LoVo (cell line): ENCODE measurements around the gene SMARCD1.

Source experiments
- DNase-seq: peaks from one replicate; pipeline ENCODE4 v3.0.0-alpha.2; 2016; ENCODE audit warnings: low spot score

The SMARCD1 gene

DNA sequence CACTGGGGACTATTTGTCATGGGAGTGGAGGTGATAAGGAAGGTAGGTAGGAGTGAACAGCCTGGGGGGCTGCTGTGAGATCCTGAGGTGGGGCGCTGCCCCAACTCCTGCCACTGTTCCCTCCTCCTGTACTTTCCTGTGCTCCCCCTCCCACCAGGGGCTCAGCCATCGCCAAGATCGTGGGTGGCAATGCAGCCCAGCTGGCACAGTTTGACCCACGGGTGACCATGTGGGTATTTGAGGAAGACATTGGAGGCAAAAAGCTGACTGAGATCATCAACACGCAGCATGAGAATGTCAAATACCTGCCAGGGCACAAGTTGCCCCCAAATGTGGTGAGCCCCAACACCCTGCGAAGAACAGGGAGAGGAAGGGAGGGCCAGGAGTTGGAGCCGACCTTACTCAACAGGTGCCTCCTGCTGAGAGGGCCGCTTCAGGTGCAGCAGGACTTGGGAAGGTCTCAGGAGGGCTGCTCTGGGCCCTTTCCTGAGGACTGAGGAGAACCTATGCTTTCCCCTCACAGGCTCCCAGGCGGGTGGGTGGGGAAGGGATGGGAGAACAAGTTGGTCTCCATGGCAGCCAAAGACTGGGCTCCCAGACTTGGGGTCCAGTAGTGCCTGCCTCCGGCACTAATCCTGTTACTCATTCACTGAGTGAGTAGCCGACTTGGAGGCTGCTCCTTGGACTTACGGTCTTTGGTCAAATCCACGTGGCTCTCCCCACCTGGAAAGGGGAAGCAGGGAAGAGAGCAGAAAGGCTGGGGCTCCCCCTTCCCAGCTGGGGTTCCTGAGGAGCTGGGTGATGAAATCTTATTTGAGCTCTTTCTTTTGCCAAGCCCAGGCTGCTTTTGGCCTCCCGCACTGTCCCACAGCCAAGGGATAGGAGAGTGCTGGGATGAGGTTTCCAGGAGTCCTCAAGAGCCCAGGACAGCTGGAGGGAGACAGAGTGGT is 19.6 kb downstream of the SMARCD1 start:
- DNase-seq: no peak

DNA sequence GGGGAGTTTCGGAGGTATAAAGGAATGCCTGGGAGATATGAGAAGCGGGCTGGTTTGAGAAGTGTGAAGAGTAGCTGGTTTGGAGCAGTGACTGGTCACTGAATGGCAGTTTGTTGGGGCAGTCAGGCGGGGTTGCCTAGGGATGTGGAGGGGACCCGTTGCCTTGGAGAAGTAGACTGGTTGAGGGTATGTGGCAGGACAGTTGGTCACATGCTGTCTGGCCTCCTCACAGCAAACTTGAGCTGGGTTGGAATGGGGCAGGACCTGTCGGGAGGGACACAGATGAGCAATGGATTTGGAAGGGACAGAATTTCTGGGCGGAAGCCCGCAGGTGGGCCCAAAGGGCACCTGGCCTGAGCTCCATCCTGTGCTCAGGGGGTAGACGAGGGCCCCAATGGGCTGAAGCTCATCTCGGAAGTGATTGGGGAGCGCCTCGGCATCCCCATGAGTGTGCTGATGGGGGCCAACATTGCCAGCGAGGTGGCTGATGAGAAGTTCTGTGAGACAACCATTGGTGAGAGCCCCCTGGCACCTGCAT is 20.8 kb downstream of the SMARCD1 start:
- no peak for DNase-seq

DNA sequence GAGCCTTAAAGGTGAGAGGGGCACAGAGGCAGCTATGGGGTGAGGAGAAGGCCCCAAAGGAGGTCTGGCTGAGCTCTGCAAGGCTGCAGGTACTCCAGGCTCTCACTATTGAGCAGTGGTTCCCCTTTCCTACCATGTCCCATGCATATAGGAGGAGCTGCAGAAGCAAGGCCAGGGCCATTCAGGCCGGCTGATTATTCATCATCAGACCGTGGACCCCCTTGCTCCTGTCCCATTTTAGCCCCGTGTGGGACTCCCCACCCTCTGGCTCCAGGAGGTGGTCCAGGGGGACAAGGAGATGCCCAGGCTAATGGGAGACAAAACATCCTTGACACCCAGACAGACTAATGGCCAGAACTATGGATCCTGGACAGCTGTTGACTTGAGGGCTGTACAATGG is 21.8 kb downstream of the SMARCD1 start:
- DNase-seq: no peak

DNA sequence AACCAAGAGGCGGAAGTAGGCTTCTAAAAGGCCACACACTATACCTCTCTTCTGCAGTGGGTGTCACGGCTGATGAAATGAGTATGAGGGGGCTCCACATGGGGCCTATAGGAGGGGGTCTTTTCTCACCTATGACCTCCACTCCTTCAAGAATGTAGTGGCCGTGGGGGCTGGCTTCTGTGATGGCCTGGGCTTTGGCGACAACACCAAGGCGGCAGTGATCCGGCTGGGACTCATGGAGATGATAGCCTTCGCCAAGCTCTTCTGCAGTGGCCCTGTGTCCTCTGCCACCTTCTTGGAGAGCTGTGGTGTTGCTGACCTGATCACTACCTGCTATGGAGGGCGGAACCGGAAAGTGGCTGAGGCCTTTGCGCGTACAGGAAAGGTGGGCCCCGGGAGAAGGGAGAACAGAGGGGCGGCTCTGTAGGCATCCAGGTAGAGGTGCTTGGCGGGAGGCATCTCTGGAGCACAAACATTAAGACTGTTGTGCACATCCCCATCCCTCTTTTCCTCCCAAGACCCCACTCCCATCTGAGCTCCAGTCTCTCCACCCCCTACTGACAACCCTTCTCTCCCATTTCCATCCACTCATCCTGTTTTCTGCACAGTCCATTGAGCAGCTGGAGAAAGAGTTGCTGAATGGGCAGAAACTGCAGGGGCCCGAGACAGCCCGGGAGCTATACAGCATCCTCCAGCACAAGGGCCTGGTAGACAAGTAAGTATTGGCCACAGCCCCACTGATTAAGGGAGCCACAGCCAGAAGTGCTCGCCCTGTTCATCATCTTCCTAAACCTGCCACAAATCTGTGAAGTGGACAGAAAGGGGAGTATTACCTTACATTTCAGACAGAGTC is 22.5 kb downstream of the SMARCD1 start:
- DNase-seq: no peak

DNA sequence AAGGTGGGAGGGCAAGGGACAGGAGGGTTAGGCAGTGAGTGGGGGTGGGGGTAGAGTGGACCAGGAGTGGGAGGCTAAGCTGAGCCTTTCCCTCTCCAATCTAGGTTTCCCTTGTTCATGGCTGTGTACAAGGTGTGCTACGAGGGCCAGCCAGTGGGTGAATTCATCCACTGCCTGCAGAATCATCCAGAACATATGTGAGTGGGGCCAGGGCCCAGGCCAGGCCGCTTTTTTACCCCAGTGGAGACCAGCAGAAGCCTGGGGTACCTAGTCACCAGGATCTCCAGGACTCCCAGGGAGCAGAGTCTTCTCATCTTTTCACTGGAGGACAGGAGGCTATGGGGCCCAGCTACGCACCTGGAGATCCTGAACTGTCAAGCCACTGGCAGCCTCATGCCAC is 24.2 kb downstream of the SMARCD1 start:
- DNase-seq: no peak

DNA sequence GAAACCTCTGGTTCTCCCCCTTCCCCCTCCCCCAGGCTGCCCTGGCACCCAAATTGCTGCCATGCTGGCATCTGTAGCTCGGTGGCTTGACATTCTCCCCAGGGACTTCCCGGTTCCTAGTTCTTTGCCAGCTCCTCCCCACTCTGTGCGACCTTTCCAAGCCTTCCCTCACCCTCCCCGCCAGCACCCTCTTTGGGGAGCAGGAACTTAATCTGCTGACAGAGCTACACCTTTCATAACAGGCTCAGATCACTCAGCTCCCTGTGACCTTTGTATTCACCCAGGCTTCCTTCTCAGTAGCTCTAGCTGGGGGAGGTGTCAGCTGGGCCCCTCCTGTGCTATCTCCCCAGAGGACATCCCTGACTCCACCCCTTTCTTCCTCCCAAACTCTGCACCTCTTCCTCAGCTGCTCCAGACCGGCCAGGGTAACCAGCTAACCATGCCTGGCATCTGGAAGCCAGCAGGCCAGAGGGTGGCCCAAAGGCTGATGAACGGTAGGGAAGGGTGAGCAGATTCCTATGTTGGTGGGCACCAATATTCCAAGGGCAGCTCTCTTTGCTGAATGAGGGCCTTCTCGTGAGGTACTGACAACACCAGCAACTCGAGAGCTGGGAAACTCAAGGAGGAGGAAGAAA is 25.1 kb downstream of the SMARCD1 start:
- peak; percentile 32 for DNase-seq

DNA sequence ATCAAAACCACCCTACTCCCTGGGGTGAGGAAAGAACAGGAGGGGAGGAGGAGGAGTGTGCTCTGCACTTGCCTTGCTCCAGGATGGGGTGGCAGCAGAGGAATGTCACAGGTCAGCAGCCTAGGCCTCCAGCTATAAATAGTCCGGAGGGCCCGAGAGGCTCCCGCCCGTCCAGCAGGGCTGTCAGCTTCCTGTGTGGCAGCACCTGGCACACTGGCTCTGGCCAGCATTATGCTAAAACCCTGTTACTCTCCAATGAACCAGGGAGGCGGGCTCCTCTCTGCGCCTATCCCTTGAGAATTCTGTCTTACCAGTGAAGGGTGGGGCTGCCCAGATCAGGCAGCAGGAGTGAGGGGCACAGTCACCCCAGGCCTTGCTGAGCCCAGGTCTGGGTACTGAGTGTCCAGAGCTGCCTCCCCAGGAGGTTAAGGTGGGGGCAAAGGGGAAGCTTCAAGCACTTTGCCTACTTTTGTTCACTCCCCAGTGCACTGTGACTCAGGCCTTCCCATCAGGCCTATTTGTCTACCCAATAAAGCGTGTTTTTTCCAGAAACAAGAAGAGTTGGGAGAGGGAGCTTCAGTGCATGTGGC is 25.7 kb downstream of the SMARCD1 start:
- DNase-seq: peak; percentile 45

DNA sequence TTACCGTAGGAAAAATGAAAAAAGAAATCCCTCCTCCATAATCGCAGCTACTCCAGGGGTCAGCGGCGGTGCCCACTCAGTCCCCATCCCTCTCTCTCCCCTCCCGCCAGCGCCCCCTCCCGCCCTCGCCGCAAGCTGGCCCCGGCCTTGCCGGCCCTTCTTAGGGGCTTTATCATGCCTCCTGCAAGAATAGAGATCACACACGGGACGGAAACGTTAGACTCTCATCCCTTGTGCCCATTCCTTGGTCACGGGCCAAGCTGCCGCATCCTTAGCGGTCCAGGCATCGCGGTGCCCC is 26.2 kb downstream of the SMARCD1 start:
- DNase-seq: no peak

DNA sequence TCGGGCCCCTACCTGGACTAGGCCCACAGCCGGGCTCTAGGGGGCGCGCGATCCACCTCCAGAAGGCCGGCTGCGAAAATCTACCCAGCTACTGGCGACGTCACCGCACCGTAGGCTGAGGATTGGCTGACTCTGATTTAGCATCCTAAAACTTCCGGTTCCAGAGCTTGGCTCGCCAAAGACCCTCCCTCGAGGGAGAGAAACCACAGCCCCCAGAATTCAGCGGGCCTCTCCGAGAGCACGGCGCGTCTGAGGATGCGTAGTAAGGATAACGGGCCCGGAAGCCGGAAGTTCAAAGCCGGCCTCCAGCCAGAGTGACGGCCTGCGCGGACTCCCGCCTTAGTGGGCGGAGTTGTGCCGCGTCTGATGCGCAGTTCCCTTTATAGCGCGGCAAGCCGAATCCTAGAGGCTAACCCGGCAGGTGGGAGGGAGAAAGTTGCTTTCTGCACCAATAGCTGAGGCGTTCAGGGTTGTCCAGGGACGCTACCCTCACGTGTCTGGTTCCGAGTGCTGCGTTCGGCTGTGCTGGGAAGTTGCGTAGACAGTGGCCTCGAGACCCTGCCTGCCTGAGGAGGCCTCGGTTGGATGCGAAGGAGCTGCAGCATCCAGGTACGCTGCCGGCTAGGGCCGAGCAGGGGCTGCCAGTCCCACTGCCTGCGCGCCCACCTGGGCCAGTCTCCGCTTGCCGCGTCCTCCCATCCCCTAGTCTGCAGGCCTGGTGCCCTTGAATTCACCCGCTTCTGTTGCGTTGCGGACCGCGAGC is 26.7 kb downstream of the SMARCD1 start, which contains the start of gene COX14:
TSS of gene COX14 (plus strand) at position 544 of the 763 bp plus-strand sequence. CDS start 7,808 bp downstream, outside the sequence.
- peak; percentile 100 for DNase-seq

DNA sequence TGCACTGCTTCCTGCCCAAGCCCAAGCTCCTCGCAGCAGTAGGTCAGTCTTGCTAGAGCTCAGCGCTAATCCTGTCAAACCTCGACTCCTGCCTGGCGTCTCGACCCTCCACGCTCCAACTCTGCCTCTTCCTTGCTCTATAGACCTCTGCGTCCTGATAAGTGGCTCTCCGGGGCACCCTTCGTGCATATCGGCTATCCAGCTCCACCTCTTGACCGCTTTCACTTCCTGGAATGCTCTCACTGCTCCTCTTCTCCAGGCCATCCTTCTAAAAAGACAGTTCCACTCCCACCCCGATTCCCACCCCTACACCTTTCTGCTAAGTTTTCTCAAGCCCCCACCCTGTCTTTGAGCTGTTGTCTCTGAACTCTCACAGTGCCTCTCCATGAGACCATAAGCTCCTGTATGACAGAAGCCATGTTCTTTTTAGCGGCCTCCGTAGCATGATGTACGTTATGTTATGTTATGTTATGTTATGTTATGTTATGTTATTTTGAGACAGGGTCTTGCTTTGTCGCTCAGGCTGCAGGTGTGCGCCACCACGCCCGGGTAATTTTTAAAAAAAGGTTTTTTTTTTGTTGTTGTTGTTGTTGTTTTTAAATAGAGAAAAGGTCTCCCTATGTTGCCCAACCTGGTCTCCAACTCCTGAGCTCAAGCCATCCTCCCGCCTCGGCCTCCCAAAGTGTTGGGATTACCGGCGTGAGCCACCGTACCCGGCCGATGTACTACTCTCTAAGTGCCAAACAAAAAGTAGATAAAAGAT is 27.5 kb downstream of the SMARCD1 start:
- peak; percentile 55 for DNase-seq

DNA sequence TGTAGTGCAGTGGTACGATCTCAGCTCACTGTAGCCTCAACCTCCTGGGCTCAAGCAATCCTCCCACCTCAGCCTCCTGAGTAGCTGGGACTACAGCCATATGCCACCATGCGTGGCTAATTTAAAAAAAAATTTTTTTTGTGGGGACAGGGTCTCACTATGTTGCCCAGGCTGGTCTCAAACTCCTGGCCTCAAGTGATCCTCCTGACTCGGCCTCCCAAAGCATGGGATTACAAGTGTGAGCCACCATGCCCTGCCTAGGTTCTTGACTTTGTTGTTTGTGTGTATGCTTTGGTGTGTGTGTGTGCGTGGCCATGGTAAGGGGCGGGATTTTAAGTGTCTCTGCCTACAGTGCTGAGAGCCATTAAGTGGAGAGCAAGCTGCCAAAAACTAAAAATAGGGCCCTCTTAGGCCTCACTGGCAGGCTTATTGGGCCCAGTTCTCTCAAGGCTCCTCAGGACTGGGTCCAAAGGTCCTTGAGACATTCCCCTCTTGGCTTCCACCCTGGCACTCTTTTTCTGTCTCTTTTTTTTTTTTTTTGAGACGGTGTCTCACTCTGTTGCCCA is 32.0 kb downstream of the SMARCD1 start:
- no peak for DNase-seq

DNA sequence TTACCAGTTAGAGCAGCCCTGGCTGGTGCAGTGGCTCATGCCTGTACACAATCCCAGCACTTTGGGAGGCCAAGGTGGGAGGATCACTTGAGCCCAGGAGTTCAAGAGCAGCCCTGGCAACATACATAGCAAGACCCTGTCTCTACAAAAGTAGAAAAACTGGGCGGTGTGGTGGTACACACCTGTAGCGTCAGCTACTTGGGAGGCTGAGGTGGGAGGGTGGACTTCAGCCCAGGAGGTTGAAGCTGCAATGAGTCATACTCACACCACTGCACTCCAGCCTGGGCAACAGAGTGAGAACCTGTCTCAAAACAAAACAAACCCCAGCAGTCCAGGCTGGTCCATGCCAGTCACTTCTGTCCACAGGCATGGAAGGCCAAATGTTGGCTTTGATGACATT is 34.2 kb downstream of the SMARCD1 start:
- DNase-seq: no peak

DNA sequence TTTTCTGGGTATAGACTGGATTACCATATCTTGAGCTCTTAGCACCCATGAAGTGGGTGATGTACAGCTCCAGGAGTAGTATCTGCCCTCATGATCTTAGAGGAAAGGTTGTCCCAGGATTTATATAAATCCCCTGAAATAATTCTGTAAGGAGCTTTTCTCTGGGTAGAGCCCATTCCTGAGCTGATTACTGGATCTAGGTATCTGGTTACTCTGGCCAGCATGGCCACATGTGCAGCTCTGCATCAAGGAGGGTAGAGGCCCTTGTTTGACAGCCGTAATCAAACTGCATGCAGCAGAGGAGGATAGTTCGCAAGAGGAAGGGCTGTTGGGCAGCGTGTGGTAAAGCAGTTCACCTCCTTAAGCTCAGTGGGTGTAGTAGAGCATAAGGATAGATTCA is 35.4 kb downstream of the SMARCD1 start:
- DNase-seq: no peak

DNA sequence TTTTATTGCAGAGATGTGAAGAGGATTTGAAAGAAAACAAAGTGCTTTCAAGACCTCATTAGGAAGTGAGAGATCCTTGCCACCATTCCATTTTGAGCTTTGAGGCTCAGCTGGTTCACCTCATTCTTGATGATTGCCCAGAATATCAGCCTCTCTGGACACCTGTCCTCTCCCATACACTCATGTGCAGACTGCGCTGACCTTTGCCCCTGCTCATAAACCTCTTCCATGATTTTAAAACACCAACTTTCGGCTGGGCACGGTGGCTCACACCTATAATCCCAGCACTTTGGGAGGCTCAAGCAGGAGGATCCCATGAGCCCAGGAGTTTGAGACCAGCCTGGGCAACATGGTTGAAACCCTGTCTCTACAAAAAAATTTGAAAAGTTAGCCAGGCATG is 35.8 kb downstream of the SMARCD1 start:
- no peak for DNase-seq

DNA sequence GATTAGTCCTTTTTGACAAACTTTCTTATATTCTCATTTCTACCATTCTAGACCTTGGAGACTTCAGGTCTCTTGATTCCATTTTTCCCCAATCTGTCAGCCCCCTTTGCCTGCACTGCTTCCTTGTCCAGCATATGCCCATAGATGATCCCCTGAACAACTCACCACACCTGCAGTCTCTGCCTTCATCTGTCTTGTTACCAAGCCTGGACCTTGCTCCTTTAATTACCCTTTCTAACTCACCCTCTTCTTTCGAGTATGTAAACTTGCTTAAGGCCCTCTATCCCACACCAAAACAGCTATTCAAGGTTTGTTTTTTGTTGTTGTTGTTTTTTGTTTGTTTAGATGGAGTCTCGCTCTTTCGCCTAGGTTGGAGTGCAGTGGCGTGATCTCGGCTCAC is 36.5 kb downstream of the SMARCD1 start:
- no peak for DNase-seq

DNA sequence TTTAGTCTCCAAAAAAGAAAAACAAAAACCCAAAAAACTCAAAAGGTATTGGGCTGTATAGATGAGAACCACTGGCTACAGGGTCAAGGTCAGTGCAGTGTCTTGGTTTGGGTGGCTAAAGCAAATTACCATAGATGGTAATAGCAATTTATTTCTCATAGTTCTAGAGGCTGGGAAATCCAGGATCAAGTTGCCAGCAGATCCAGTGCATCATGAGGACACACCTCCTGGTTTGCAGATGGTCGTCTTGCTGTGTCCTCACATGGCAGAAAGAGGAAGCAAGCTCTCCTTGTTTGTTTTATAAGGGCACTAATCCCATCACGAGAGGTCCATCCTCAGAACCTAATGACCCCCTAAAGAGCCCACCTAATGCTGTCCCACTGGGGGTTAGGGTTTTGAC is 38.1 kb downstream of the SMARCD1 start:
- DNase-seq: no peak

DNA sequence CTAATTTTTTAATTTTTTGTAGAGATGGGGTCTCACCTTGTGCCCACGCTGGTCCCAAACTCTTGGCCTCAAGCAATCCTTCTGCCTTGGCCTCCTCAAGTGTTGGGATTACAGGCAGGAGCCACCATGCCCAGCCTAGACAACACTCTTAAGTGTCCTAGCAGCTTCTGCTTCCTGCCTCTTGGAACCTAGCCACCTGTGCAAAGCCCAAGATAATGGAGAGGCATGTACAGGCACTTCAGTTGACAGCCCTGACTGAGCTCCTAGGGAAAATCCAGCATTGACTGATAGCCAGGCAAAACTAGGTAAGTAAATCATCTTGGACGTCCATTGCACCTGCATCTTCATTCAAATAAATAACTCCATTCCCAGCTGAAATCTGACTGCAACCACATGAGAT is 42.4 kb downstream of the SMARCD1 start:
- DNase-seq: no peak

DNA sequence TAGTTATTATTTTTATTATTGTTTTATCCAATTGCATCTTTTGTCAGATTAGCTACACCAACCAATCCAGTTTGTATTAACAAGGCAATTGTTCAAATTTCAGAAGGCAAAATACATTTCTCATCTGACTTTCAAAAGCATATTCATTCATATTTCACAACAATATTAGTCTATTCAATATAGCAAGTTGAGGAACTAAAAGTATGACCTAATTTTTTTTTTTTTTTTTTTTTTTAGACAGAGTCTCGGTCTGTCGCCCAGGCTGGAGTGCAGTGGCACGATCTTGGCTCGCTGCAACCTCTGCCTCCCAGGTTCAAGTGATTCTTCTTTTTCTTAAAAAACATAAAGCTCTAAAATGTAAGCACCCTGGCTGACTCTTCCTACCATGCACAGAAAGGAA is 44.1 kb downstream of the SMARCD1 start:
- no peak for DNase-seq

DNA sequence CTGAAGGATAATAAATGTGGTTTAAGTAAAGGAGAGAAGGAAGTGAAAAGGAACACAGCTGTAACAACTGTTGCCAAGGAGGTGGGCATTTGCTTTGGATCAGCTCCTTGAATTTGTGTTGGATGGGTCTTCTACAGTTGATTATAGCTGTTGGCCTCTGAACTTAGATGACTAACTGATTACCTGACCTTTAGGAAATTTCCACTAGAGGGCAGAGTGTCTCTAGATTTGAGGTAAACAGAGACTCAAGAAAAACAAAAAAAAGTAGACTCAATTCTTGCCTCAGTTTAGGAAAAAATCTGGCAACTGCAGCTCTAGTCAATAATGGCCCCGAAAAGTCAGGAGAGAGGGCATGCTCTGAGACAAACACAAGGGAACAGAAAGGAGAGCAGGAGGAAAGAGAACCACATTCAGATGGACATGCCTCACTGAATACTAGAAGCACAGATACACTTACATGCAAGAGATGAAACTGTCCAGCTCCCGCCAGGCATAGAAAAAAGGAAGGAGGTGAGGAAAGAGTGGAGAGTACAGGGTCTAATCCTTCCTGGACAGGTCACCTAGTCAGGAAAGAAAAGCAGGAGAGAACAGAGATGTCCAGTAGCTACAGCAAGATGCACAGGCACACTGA is 47.5 kb downstream of the SMARCD1 start:
- DNase-seq: no peak

DNA sequence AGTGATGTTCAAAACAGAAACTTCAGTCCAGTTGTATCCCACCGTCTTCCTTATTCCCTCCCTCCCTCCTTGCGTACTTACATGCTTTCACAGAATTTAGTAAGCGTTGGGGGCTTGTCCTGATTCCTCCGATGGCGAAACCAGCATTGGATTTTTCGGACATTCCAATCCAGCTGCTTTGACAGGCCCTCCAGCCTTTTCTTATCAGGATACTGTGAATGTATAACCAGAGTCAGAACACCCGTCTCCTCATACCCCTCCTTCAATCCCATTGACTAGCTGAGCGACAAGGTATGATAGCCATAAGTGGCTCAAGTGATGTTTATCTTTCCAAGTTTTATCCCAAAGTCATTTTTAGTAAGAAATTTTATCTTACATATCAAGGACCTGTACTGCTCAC is 57.9 kb downstream of the SMARCD1 start:
- no peak for DNase-seq
